GOT3 (cell line): ENCODE results near the gene RPS6KA2.

Experiments
- DNase-seq: peaks from one replicate; lab custom pipeline; 2025; ENCODE audit warnings: mixed read lengths; lab: John Stamatoyannopoulos, UW

The RPS6KA2 gene

GRCh38 chr6:166422201-166422940 is 204.7 kb downstream of the RPS6KA2 start:
- no peak for DNase-seq

- DNase-seq: no peak
These were observed 206.7 kb downstream of the RPS6KA2 start for GRCh38 chr6:166420351-166420750.

- no peak for DNase-seq
These were observed 207.3 kb downstream of the RPS6KA2 start for GRCh38 chr6:166419717-166420116.

GRCh38 chr6:166419286-166419685 is 207.8 kb downstream of the RPS6KA2 start:
- DNase-seq: no peak

- DNase-seq: no peak
These were observed 208.3 kb downstream of the RPS6KA2 start for GRCh38 chr6:166418691-166419143.

- no peak for DNase-seq
These were observed 209.8 kb downstream of the RPS6KA2 start for GRCh38 chr6:166417285-166417691.

- DNase-seq: no peak
These were observed 211.2 kb downstream of the RPS6KA2 start for GRCh38 chr6:166415833-166416347.

GRCh38 chr6:166415306-166415705 is 211.7 kb downstream of the RPS6KA2 start:
- no peak for DNase-seq

- DNase-seq: no peak
These were observed 213.5 kb downstream of the RPS6KA2 start for GRCh38 chr6:166413491-166413951.

GRCh38 chr6:166412911-166413384 is 214.1 kb downstream of the RPS6KA2 start:
- DNase-seq: no peak

GRCh38 chr6:166412156-166412910 is 214.7 kb downstream of the RPS6KA2 start:
- DNase-seq: no peak

GRCh38 chr6:166411721-166412151 is 215.3 kb downstream of the RPS6KA2 start:
- no peak for DNase-seq

- DNase-seq: no peak
These were observed 215.8 kb downstream of the RPS6KA2 start for GRCh38 chr6:166411271-166411670.

- DNase-seq: no peak
These were observed 216.6 kb downstream of the RPS6KA2 start for GRCh38 chr6:166410426-166410935.

- no peak for DNase-seq
These were observed 217.9 kb downstream of the RPS6KA2 start for GRCh38 chr6:166408936-166409755.

- no peak for DNase-seq
These were observed 220.9 kb downstream of the RPS6KA2 start for GRCh38 chr6:166406197-166406596.

GRCh38 chr6:166405386-166405785 is 221.7 kb downstream of the RPS6KA2 start:
- DNase-seq: no peak

- no peak for DNase-seq
These were observed 224.3 kb downstream of the RPS6KA2 start for GRCh38 chr6:166402582-166403277.

- DNase-seq: peak; percentile 17
These were observed 226.3 kb downstream of the RPS6KA2 start for GRCh38 chr6:166400649-166401250.

GRCh38 chr6:166400181-166400580 is 226.9 kb downstream of the RPS6KA2 start:
- DNase-seq: no peak

- no peak for DNase-seq
These were observed 228.7 kb downstream of the RPS6KA2 start for GRCh38 chr6:166398348-166398747.
